22Rv1 (cell line): ENCODE results near the gene OR10A6.

Experiments used
- ZFX ChIP-seq: fragments of 450-650 bp; IDR thresholded peaks from 2 replicates; pipeline ENCODE4 v1.6.1; 2017; ENCODE audit warnings: antibody characterized with exemption, borderline replicate concordance
- TF ChIP-seq, protein P1 (sequence below): fragments of 450-650 bp; IDR thresholded peaks from 2 replicates; pipeline ENCODE4 v1.5.1; 2017; ENCODE audit warnings: mild to moderate bottlenecking

DNA sequence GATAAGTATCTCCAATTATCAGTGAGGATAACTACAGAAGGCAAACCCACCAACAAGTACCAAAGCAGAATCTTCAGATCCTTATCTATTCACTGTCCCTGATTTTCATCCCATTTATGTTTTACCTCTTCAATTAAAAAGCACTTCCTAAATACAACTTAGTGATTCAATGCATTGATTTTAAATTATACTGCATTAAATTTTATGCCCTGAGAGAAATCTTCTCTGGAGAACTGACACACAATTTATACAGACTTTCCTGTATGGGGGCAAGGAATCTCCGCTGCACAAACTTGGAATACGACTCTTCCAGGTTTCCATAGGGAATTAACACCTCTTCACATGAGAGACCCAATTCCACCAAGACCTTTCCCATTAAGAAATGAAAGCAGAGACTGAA is 10.5 kb upstream of the OR10A6 start, which contains the start of gene OR10A3:
- TF ChIP-seq, protein P1, sequence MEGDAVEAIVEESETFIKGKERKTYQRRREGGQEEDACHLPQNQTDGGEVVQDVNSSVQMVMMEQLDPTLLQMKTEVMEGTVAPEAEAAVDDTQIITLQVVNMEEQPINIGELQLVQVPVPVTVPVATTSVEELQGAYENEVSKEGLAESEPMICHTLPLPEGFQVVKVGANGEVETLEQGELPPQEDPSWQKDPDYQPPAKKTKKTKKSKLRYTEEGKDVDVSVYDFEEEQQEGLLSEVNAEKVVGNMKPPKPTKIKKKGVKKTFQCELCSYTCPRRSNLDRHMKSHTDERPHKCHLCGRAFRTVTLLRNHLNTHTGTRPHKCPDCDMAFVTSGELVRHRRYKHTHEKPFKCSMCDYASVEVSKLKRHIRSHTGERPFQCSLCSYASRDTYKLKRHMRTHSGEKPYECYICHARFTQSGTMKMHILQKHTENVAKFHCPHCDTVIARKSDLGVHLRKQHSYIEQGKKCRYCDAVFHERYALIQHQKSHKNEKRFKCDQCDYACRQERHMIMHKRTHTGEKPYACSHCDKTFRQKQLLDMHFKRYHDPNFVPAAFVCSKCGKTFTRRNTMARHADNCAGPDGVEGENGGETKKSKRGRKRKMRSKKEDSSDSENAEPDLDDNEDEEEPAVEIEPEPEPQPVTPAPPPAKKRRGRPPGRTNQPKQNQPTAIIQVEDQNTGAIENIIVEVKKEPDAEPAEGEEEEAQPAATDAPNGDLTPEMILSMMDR = no peak
- no peak for TF ChIP-seq ZFX
